Stimulated activated CD8-positive, alpha-beta memory T cell treated with anti-CD3 and anti-CD28 coated beads, Interleukin-15, amount 100 ng/mL, for 4 hours (primary cell): ENCODE results near the gene KDELR3.
A peak's percentile ranks its signal among the peaks of the same experiment; 100 is the strongest.

Experiments used
- DNase-seq, 2 donors: peaks; one replicate each; pipeline ENCODE4 v3.0.0-alpha.2; 2020; ENCODE audit warnings: low read depth in 2 of 2

KDELR3 gene

DNA sequence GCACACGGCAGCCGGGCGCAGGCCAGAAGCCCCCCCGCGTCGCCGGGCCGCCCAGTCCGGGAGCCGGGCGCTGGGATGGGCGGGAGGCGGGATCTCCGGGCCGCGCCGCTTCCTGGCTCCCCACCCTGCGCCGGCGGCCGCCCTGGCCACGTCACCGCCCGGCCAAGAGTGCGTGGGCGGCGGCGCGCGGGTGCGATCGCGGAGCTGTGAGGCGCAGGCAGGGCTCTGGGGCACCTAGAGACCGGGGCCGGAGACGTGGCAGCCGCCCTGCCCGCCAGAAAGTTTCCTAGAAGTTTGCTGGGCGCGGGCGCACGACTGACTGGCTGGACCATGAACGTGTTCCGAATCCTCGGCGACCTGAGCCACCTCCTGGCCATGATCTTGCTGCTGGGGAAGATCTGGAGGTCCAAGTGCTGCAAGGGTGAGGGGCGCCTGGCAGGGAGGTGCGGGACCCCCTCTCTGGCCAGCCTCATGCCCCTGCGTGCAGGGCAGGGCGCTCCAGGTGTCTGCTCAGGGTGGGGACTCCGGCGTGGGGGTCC lies at the start of gene KDELR3:
Gene KDELR3 (plus strand): TSS at position 193 of the 539 bp plus-strand sequence. CDS start 138 bp downstream, at position 331.
- peak; percentile 25 to 34 for DNase-seq

DNA sequence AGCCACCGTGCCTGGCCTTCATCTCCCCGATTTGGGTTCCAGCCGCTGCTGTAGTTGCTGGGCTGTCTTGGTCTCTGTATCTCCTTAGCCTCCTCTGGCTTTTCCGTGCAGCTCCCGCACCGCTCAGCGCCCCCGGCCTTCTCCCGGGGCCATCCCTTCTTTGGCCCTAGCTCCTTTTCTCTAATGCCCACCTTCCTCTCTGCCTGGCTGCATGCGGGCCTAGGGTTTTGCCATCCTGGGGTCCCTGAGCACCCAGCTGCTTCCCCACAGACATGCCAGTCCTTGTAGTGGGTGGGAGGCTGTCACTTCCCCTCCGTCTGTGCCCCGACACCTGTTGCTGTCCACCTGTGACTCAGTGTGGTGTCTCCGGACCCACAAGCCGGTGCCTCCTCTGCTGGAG lies 49.3 kb upstream of the KDELR3 start:
- no peak for DNase-seq

DNA sequence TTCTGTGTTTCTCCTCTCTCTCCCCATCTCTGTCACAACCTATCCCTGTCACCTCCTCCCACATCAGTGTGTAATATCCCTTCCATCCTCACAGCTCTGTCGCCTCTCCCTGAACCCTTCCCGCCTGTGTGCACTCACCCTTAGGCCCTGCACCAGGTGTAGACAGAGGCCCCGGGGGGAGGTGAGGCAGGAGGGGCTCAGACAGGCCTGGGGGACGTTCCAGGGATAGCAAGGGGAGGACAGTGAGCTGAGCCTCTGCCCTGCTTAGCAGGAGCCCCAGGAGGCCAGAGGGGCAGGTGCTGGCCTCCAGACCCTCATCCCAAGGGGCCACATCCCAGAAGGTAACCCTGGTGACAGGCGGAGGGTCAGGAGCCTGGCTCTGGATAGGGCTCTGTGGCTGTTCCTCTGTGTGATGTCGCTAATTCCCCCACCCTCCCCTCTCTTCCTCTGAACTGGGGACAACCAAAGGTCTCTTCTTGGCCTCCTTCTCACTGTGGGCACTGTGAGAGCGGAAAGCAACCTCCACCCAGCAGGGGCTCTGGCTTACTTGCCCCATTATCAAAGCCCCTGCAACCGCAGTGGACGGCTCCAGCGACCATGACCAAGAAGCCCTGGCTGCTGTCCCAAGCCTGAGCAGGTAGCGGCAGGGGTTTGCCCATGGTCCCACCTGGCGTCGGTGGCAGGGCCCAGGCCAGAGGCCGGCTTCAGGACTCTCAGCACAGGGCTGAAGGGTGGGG lies 48.6 kb upstream of the KDELR3 start:
- DNase-seq = no peak

DNA sequence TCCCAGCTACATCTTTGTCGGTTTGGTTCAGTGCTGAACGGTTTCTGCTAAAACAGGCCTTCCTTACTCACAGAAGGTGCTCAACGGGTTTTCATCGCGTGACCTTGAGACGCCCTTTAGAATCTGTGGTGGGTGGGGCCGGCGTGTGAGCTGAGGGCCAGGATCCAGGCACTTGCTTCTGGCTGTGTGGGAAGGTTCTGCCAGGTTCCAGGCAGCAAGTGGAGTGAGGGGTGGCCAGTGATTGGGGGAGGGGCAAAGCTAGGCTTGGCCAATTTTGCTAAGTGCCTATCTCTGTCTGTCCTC lies 48.1 kb upstream of the KDELR3 start:
- no peak for DNase-seq

DNA sequence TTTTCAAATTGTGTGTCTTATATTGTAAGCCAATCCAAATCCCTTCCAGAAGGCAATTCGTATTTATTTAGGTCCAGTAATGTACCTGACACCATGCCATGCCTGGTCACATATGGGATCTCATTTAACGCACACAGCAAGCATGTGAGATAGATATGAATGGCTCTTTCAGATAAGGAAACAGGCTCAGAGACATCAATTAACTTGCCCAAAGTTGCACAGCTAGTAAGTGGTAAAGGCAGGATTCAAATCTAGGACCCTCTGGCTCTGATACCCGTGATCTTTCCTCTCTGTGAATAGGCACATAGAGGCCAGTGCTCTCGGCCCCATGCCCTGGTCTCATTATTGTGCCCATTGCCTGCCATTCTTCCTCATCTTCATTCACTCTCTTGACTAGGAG lies 47.2 kb upstream of the KDELR3 start:
- DNase-seq = no peak

DNA sequence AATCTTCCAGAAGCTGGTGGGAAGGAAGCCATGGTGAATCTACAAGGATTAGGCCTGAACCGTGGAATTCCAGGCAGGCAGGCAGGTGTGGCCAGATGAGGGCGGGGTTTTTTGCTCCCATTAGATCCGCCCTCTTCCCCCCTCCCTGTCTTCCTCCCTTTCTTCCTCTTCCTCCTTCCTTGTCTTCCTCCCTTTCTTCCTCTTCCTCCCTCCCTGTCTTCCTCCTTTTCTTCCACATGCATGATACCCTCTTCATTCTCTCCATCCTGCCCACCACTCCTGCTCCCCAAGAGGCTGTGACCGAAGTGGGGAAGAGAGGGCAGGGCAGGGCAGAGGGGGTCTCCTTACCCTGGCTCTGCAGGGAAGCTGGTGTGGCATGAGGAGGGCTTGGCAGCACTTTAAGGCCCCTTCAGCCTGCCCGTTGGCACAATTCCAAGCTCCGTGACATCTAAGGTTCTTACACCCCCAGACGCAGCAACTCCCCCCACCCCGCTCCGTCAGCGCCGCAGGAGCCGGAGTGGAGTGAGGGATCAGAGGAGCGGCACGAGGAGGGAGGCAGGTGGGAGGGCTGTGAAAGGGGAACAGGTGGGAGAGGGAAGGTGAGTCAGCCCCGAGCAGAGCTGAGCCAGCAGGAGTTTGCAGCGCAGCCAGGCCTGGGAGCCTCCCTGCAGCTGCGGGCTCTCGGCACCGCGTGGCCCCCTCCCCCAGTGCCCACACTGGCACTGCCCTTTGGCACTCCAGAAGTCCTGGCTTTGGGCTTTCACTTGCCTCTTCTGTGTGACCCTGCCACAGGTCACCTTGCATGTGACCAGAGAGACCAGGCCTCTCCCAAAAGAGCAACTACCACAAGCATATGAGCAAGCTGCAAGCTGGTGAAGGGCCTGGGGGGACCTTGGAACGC lies 45.0 kb upstream of the KDELR3 start:
- no peak for DNase-seq

DNA sequence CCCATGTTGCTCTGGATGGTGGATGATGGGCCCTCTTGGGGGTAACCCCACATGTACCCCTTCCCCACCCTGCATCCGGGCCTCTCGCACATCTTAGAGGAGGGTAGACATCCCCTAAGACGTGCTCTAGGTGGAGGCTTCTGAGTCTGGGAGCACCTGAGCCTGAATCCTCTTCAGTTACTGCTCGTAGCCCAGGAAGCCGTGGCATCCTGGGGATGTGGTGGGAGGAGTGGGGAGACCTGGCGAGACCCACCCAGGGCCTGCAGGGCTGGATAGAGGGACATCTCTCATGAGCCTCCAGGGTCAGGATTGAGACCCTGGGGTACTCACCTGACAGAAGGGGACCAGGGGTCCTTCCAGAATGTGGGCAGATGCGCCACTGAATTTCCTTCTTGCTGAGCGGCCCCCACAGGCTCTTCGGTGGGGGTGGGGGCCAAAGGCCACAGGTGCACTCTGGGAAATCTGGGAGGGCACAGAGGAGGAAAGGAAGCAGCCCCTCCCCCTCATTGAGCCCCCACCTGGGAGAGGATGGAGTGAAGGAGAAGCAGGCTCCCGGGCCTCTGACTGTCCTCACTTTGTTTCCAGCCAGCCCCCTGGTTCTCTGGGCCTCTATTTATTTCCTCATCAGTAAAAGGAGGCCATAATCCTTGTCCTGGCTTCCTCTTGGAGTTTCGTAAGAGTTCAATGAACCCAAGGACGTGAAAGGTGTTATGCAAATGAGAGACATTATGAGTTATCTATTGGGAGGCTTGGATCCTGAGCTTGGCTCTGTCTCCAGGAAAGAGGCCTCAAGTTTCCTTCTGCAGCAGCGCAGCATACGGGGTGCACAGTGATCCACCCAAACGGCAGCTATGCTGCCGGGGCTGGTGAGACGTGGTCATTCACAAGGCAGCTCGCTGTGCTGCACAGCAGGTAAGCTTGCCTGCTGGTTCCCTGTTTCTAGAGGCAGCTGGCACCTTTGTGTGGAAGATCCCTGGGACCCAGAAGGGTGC lies 44.1 kb upstream of the KDELR3 start:
- no peak for DNase-seq

DNA sequence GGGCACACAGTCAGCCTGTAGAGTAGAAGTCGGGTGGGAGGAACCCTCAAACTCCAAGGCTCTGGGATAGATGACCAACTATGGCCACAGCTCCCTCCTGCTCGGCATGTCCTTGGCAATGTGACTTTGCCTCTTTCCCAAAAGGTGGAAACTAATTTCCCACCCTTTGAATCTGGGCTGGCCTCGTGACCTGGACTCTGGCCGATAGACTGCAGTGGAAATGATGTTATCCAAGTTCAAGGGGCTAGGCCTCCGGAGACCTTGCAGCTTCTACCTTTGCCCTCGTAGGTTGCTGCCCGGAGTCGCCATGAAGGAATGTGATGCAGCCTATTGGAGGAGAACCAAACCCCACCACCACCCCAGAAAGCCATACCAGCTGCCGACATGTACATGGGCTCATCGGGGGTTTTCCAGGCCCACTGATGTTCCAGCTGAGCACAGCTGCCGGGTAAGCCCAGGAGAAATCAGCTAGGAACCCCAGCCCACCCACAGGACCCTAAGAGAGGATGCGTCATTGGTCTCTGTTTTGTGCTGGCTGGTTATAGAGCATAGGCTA lies 43.3 kb upstream of the KDELR3 start:
- no peak for DNase-seq

DNA sequence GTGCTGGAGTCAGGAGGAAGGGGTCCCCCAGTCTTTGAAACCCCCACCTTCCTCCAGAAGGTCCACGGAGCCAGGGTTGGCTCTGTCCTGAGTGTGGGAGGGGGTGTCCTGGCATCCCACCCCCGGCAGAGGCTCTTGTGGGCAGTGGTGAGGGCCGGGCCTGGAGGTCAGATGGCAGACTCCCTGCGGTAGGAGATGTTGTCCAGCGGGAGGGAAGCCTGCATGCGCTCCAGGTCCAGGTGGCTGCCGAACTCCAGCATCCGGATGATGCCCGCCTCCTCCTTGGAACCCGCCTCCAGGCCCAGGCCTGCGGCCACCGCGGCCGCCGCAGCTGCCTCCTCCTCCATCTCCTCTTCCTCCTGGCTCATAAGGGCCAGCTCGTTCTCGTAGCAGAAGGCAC lies 41.3 kb upstream of the KDELR3 start:
- no peak for DNase-seq

DNA sequence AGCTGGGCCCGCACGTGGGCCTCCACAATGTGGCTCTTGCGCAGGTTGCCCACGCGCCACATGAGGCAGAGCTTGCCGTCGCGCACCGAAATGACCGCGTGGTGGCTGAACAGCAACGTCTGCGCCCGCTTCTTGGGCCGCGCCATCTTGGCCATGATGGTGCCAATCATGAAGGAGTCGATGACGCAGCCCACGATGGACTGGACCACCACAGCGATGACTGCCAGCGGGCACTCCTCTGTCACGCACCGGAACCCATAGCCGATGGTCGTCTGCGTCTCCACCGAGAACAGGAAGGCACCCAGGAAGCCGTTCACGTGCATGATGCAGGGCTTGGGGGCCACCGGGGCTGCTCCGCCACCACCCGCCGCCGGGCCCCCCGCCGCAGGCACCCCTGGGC lies 40.4 kb upstream of the KDELR3 start:
- no peak for DNase-seq

DNA sequence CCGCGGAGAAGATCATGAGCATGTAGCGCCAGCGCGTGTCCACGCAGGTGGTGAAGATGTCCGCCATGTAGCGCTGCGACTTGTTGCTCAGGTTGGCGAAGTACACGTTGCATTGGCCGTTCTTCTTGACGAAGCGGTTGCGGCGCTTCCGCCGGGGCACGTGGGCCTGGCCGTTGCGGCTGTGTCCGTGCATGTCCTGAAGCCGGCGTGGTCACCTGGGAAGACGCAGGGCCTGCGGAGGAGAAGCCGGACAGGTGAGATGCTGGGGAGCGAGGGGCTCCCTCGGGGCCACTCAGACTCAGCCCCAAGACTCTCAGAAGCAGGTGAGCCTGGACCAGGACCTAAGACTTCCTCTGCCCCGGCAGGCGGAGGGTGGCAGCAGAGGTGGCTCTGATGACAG lies 40.0 kb upstream of the KDELR3 start:
- no peak for DNase-seq

DNA sequence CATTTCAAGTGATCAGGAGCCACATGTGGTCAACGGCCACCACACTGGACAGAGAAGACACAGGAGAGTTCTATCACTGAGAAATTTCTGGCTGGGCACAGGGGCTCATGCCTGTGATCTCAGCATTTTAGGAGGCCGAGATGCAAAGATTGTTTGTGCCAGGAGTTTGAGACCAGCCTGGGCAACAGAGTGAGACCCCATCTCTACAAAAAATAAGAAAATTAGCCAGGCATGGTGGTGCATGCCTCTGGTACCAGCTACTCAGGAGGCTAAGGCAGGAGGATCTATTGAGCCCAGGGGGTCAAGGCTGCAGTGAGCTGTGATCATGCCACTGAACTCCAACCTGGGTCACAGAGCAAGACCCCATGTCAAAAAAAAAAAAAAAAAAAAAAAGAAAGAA lies 39.2 kb upstream of the KDELR3 start:
- no peak for DNase-seq

DNA sequence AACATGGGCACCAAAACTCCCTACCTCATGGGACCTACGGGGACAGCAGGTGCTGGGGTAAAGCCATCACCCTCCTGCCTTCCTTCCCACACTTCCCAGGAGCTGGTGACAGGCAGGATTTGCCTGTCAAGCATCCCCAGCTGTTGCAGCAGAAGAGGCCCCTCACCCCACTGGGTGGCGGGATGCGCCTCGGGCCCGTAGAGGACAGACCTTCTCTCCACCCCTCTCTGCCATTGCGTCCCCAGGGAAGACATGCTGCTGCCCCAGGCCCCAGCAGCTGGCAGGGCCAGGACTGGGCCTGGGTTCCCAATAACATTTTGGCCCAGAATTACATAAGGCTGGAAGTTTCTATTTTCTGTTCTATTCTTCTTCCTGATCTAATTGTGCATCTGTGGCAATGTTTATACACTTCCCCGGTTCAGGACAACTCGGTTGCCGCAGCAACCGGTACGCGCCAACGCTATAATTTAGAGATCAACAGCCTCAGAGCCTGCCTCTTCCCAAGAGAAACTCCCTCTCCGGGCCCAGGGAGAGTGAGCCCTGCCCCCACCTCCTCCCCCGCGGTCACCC lies 38.3 kb upstream of the KDELR3 start:
- no peak for DNase-seq

DNA sequence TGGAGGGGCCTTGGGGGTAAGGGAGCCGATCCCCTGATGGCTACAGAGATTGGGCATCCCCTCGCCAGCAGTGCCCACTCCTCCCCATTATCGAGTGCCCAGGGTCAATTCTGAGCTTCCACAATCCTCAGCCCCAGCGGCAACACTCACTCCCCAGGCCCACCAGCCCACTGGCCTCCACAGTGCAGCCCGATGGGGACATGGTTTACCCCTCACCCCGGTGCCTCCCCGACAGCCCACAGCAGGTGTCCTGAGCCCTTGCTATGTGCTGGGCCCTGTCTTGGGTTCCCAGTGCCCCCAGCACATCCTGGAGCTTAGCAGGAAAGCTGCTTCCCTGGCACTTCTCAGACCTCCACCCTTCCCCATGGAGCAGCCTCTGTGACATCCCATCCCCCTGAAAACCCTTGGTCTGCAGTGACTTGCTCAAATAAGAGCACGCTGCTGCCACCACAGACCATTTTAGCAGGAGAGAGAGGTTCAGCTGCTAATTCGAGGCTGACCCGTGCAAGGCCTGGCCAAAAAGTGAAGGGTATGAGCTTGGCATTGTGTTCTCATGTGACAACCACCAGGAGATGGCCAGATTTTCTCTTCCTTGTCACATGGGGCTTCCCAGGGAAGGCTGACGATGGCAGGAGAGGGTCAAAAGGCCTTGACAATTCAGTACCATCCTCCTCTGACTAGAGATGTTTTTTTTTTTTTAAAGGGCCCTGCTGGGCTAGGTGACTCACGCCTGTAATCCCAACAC lies 36.5 kb upstream of the KDELR3 start:
- no peak for DNase-seq

DNA sequence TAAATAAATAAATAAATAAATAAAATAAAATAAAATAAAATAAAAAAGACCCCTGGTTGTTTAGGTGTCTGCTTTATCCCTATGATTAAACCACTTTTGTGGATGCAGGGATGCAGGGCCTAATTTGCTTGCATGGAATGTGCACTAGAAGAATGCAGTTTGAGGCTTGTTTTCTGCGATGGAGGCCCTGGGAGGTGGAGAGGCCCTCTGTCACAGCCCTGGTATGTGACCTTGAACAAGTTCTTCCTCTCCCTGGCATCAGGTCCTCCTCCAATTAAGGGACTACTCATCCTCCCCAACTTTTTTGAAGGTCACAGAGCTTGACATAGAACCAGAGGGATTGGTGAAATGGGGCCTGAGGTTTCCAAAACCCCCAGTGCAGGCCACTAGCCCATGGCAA lies 35.6 kb upstream of the KDELR3 start:
- DNase-seq = no peak

DNA sequence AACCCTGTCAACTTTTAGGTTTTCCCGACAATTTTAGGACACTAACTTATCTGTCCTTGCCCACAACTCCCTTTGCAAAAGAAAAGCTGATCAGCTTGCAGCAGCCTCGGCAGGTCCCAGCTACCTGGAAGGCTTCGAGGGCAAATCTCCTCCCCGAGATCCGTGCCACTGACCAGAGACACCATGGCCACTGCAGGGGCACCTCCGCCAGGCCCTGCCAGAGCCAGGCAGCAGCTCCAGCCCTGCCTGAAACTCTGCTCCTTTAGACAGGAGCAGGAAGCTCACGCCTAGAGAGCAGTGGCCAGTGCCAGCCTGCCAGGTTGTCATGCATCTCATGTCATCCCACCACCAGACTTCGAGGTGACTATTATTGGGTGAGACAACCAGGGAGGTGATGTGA lies 34.0 kb upstream of the KDELR3 start:
- no peak for DNase-seq

DNA sequence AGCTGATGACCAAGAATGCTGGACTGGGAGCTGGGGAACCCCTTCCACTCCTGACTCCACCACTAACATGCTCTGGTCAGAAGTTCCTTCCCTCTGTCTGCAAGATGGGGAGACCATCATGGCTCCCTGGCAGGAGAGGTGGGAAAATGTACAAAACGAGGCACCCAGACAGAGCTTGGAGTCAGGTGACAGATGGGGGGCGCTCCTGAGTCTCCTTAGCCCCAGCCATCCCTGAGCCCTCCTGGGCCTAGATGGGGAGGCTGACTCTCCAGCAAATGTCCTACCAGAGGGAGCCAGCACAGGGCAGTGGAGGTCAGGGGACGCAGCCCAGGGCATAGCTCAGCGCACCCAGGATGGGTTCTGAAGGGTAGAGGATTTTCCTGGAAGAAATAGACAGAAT lies 32.9 kb upstream of the KDELR3 start:
- DNase-seq = no peak

DNA sequence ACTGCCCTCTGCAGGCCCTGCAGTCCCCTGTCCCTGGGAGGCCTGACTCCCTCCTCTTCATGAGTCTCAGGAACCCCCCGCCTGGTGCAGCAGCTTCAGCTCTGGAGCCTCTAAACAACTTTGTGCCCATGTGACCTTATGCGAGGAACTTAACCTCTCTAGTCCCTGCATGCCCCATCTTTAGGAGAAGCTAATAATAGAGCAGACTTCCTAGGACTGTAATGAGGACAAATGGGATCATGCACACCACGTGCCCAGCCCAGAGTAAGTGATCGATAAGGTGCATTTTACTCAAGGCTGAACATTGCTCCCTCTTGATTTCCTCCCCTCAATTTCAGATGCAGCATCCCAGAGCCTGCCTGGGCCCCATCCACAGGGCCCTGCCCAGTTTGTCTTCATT lies 31.9 kb upstream of the KDELR3 start:
- DNase-seq = no peak

DNA sequence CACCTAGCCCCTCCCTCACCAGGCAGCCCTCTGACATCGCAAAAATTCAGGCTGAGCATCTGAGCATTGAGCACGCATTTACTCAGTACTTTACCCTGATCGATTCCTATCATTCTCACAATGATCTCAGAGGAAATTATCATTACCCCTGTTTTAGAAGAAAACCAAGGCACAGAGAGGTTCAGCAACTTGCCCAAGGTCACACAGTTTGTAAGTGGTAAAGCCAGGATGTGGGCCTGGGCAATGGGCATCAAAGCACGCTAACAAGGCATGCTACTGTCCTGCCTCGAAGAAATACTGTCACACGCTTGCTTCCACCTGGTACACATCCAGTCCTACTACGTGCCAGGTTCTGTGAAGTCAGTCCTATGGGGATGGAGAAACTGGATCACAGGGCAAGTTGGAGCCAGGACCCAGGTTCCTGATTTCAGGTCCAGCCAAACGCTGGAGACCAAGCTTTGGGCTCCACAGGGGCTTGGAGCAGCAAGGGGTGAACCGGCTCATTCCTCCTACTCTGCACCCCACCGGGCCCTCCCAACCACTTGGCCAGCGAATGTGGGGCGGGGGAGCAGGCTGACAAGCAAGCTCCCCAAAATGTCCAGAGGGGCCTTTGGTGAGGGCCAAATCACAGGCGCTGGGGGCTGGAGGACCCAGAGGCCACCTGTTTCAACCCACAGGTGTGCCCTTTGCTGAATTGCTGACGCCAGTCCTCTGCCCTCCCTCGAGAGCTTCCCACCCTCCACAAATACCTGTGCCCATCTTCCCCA lies 31.1 kb upstream of the KDELR3 start:
- DNase-seq = no peak

DNA sequence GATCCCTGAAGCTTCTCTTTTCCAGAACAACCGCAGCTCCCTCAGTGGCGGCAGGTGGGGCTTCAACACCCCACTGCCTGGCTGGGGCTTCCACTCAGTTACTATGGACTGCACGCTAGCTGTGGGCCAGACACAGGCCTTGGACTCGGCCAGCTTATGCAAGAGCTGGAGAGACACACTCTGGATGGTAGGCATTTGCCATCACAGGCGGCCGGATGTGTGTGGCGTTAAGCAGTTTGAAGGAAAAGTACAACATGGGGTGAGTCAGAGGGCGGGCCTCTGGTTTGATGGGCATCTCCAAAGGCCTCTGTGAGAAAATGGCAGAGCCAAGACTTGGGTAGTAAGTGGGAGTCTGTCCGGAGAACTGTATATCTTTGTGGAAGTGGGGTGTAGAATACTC lies 30.5 kb upstream of the KDELR3 start:
- no peak for DNase-seq
